CD4-positive, alpha-beta T cell (primary cell): Measurements from ENCODE around the gene C19orf73. TPM values are rescaled to one million over a fixed set of nuclear protein-coding genes. Genes with fewer than 3 reads are reported as not detected.

Experiments
- ATAC-seq: fragments of 200-7000 bp; cut with Tn5 transposase; one replicate; pipeline ENCODE4 v1.10.0; 2022; ENCODE audit warnings: mild to moderate bottlenecking; ENCODE audit not compliant: poor library complexity
- CTCF ChIA-PET: fragments of 350-600 bp; sonication (Branson Sonifier 250); formaldehyde crosslinking; loops from one replicate; lab custom pipeline; 2021; ENCODE audit warnings: antibody characterized with exemption, inconsistent platforms; lab: Charles Lee
- POLR2A ChIA-PET: fragments of 350-600 bp; sonication (Branson Sonifier 250); formaldehyde crosslinking; loops from one replicate; lab custom pipeline; 2021; ENCODE audit warnings: antibody characterized with exemption, inconsistent platforms; lab: Charles Lee
- DNase-seq, 14 experiments: peaks; one replicate each; pipeline ENCODE4 v3.0.0-alpha.2; 2013 to 2020; ENCODE audit warnings: mixed read lengths in 2 of 14
- H3K27ac ChIP-seq, 2 donors: one replicate each; pipeline versions ENCODE4 v1.5.1 to v1.7.0; 2013; ENCODE audit warnings: low read length in 2 of 2, low read depth in 1 of 2, mild to moderate bottlenecking in 1 of 2
- H3K27me3 ChIP-seq, 2 experiments: 1 replicate in 1 of 2; 2 replicates in 1 of 2; pipeline versions ENCODE4 v1.6.1 to v1.7.0; 2013; ENCODE audit warnings: low read length in 2 of 2, control low read depth in 1 of 2, mild to moderate bottlenecking in 1 of 2, moderate library complexity in 1 of 2; ENCODE audit not compliant: insufficient read depth in 2 of 2, control insufficient read depth in 1 of 2
- H3K36me3 ChIP-seq: one replicate; pipeline ENCODE4 v1.6.1; 2013; ENCODE audit warnings: low read length, control low read depth; ENCODE audit not compliant: insufficient read depth
- H3K4me1 ChIP-seq: one replicate; pipeline ENCODE4 v1.6.1; 2013; ENCODE audit warnings: low read length, control low read depth; ENCODE audit not compliant: insufficient read depth
- H3K4me3 ChIP-seq: one replicate; pipeline ENCODE4 v1.5.1; 2013; ENCODE audit warnings: mild to moderate bottlenecking, low read length, moderate library complexity
- H3K9me3 ChIP-seq, 2 experiments: 1 replicate in 1 of 2; 2 replicates in 1 of 2; pipeline versions ENCODE4 v1.6.1 to v1.7.0; 2013; ENCODE audit warnings: low read length in 2 of 2, mild to moderate bottlenecking in 2 of 2, control low read depth in 1 of 2, moderate library complexity in 1 of 2; ENCODE audit not compliant: control insufficient read depth in 1 of 2, insufficient read depth in 1 of 2
- H3K27ac Mint-ChIP-seq: one replicate; pipeline ENCODE4 v1.8.0; 2020; ENCODE audit warnings: mixed read lengths
- H3K27me3 Mint-ChIP-seq: one replicate; pipeline ENCODE4 v1.8.0; 2021; ENCODE audit warnings: mixed read lengths
- H3K36me3 Mint-ChIP-seq: one replicate; pipeline ENCODE4 v1.8.0; 2021; ENCODE audit warnings: low read depth, mixed read lengths
- H3K4me1 Mint-ChIP-seq: one replicate; pipeline ENCODE4 v1.8.0; 2021; ENCODE audit warnings: low read depth, mixed read lengths
- H3K4me3 Mint-ChIP-seq: one replicate; pipeline ENCODE4 v1.8.0; 2020; ENCODE audit warnings: mild to moderate bottlenecking, mixed read lengths
- H3K9me3 Mint-ChIP-seq: one replicate; pipeline ENCODE4 v1.8.0; 2020; ENCODE audit warnings: mixed read lengths
- CTCF ChIP-seq: fragments of 200-600 bp; IDR thresholded peaks from one replicate; pipeline ENCODE4 v1.8.0; 2022; ENCODE audit warnings: antibody characterized with exemption, mild to moderate bottlenecking
- intact Hi-C, 2 experiments: fragments of 100-400 bp; cut with DNase I in 1 of 2; cut with micrococcal nuclease in 1 of 2; formaldehyde crosslinking; loops; one replicate each; pipeline versions ENCODE4 v1.15.1 to v1.9.0; 2023 to 2025; cut with DNase I, micrococcal nuclease
- total RNA-seq, 174 experiments: library from RNA in 2 of 174; stranded (reverse) in 2 of 174; gene quantifications; one replicate each; pipeline ENCODE4 v1.2.3 and lab custom pipeline; 2021 to 2026

Gene C19orf73
- total RNA-seq, 2 experiments from 2014 or later: 1.5 to 2.3 TPM

- Mint-ChIP-seq H3K27me3 (peaks cover 84% of the 10 kb centered on the region), H3K9me3 (no peaks in the 10 kb centered on the region), H3K4me1 (peaks cover 28% of the 10 kb centered on the region), H3K36me3 (no peaks in the 10 kb centered on the region), H3K4me3 (no peak within 1 kb of the TSS), H3K27ac (no peak within 1 kb of the TSS)
- Histone ChIP-seq H3K36me3 (no peaks in the 10 kb centered on the region), H3K27ac (no peak within 1 kb of the TSS), H3K4me1 (peaks cover 32% of the 10 kb centered on the region), H3K27me3 (peaks cover 49 to 58% of the 10 kb centered on the region in 2 experiments), H3K4me3 (no peak within 1 kb of the TSS), H3K9me3 (peaks cover 0 to 44% of the 10 kb centered on the region in 2 experiments)
- peak in 1 of 14 experiments; percentile 28 for DNase-seq
- ChIA-PET POLR2A (no interaction called here), CTCF (no interaction called here)
- ATAC-seq: no peak
- TF ChIP-seq CTCF: no peak
- intact Hi-C loops: no loop called here
Measured at GRCh38 chr19:49155005-49155819, 36.3 kb upstream of the C19orf73 start, which contains the start of gene HRC. TSS of gene HRC (minus strand) at chr19:49155396. CDS start at chr19:49155237, 159 bp downstream.

DNA sequence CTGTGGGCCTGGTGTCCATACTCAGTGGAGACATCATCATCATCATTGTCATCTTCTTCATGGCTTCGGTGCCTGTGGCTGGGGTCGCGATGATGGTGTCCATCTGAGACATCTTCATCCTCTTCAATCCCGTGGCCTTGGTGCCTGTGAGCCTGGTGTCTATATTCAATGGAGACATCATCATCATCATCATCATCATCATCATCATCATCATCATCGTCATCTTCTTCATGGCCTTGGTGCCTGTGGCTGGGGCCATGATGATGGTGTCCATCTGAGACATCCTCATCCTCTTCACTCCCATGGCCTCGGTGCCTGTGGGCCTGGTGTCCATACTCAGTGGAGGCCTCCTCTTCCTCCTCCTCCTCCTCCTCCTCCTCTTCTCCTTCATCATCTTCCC, 35.3 kb upstream of the C19orf73 start:
- intact Hi-C loops: no loop called here
- peaks cover 0 to 53% of the 10 kb centered on the region in 2 experiments for H3K9me3 ChIP-seq
- H3K4me1 Mint-ChIP-seq: peaks cover 38% of the 10 kb centered on the region
- ATAC-seq (no peak), DNase-seq (no peak)
- ChIA-PET CTCF (no interaction called here), POLR2A (no interaction called here)
- no peak overlapping the region for H3K27ac ChIP-seq
- peaks cover 86% of the 10 kb centered on the region for H3K27me3 Mint-ChIP-seq
- peaks cover 42% of the 10 kb centered on the region for H3K4me1 ChIP-seq
- no peak overlapping the region for H3K27ac Mint-ChIP-seq
- H3K27me3 ChIP-seq: peaks cover 58 to 61% of the 10 kb centered on the region in 2 experiments
- H3K36me3 Mint-ChIP-seq: no peaks in the 10 kb centered on the region
- TF ChIP-seq CTCF: no peak
- H3K4me3 ChIP-seq: no peak overlapping the region
- peak overlapping the region; percentile 4 for H3K4me3 Mint-ChIP-seq
- no peaks in the 10 kb centered on the region for H3K9me3 Mint-ChIP-seq
- H3K36me3 ChIP-seq: no peaks in the 10 kb centered on the region

DNA sequence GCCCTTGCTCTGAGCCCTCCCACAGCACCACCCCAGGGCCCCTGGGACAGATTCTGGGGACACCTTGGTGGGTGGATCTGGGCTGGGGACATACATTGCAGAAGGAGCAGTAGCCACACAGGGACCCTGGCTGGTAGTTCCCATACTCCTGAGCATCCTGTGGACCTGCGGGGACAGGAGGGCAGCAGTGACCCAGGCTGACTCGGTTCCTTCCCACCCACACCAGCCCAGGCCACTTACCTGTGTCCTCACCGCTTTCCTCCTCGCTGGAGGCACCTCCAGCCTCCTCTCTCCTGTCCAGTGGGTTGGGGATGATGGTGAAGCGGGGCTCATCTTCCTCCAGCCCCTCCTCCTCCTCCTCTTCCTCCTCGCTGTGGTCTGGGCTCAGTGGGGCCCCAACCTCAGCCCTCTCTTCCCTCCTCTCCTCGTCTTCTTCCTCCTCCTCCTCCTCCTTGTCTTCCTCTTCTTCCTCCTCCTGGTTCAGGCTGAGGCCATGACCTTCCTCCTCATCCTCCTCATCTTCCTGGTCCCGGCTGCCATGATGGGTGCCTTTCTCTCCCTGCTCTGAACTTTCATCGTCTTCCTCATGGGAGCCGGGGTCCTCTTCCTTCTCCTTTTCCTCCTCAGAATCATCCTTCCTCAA, 34.3 kb upstream of the C19orf73 start:
- Mint-ChIP-seq H3K27me3 (peaks cover 90% of the 10 kb centered on the region), H3K4me1 (peaks cover 43% of the 10 kb centered on the region), H3K4me3 (peak overlapping the region; percentile 54), H3K27ac (no peak overlapping the region), H3K36me3 (no peaks in the 10 kb centered on the region), H3K9me3 (no peaks in the 10 kb centered on the region)
- ChIA-PET CTCF (no interaction called here), POLR2A (no interaction called here)
- peak in 1 of 14 experiments; percentile 26 for DNase-seq
- H3K4me1 ChIP-seq: peaks cover 48% of the 10 kb centered on the region
- TF ChIP-seq CTCF: no peak
- no peak overlapping the region for H3K4me3 ChIP-seq
- intact Hi-C loops: no loop called here
- H3K27ac ChIP-seq: no peak overlapping the region
- ATAC-seq: no peak
- H3K9me3 ChIP-seq: peaks cover 0 to 60% of the 10 kb centered on the region in 2 experiments
- H3K27me3 ChIP-seq: peaks cover 61 to 65% of the 10 kb centered on the region in 2 experiments
- no peaks in the 10 kb centered on the region for H3K36me3 ChIP-seq
